ENCODE data around the gene SLC2A8.
A peak's percentile ranks its signal among the peaks of the same experiment; 100 is the strongest.

The SLC2A8 gene

GRCh38 chr9:127422787-127423186 is 25.8 kb downstream of the SLC2A8 start:
- no peaks in the 10 kb centered on the region for H3K9me3 Mint-ChIP-seq
- H3K4me1 Mint-ChIP-seq, result peaks cover 28 to 56% of the 10 kb centered on the region in 2 donors
- no peak for DNase-seq
- no peaks in the 10 kb centered on the region for H3K27me3 Mint-ChIP-seq
- peaks cover 12 to 20% of the 10 kb centered on the region in 2 donors for H3K36me3 Mint-ChIP-seq
- H3K27ac Mint-ChIP-seq, result peak overlapping the region; percentile 99
- no peak for ATAC-seq (replicated peaks)
- H3K4me3 Mint-ChIP-seq, result peak overlapping the region; percentile 99 to 100

DNA sequence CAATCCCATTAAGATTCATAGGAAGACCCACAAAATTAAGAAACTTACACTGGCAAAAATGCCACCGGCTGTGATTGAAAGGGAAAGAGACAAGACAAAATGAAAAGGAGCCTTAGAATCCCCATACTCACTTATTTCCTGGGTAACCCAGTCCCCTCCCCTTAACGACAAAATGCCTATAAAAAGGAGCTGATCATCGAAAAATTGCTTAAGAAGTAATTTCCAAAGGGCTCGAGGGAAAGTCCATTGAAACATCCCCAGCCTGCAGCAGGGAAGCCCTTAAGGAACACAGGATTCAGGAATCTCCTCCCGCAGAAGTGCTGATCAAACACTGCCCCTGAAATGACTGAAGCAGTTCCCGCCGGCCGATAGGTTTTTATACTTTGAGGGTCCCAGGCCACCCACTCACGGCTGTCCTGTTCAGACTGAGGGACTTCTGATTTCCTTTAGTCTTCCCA is 26.5 kb downstream of the SLC2A8 start:
- DNase-seq, result no peak
- Mint-ChIP-seq H3K27ac (peak overlapping the region; percentile 99), H3K36me3 (peaks cover 18 to 27% of the 10 kb centered on the region in 2 donors), H3K9me3 (no peaks in the 10 kb centered on the region), H3K27me3 (no peaks in the 10 kb centered on the region), H3K4me3 (peak overlapping the region; percentile 99 to 100), H3K4me1 (peaks cover 29 to 63% of the 10 kb centered on the region in 2 donors)
- ATAC-seq (replicated peaks), result no peak

- peak within 1 kb of the TSS; percentile 99 to 100 for H3K4me3 Mint-ChIP-seq
- peaks cover 27 to 69% of the 10 kb centered on the region in 2 donors for H3K4me1 Mint-ChIP-seq
- H3K27ac Mint-ChIP-seq, result peak within 1 kb of the TSS; percentile 99
- peaks cover 20 to 28% of the 10 kb centered on the region in 2 donors for H3K36me3 Mint-ChIP-seq
- no peaks in the 10 kb centered on the region for H3K9me3 Mint-ChIP-seq
- DNase-seq (peak; percentile 89), ATAC-seq (replicated peaks) (peak; percentile 87 to 92)
- H3K27me3 Mint-ChIP-seq, result no peaks in the 10 kb centered on the region
These were observed 27.1 kb downstream of the SLC2A8 start, which contains the start of gene ZNF79 for GRCh38 chr9:127423934-127424675. Gene ZNF79 (plus strand): TSS chr9:127424382. CDS start chr9:127424788, 406 bp downstream.

- H3K9me3 Mint-ChIP-seq, result no peaks in the 10 kb centered on the region
- H3K4me1 Mint-ChIP-seq, result peaks cover 25 to 69% of the 10 kb centered on the region in 2 donors
- H3K4me3 Mint-ChIP-seq, result peak overlapping the region; percentile 99 to 100
- ATAC-seq (replicated peaks), result peak; percentile 22 to 28
- H3K36me3 Mint-ChIP-seq, result peaks cover 21 to 30% of the 10 kb centered on the region in 2 donors
- DNase-seq, result no peak
- H3K27me3 Mint-ChIP-seq, result no peaks in the 10 kb centered on the region
- peak overlapping the region; percentile 99 for H3K27ac Mint-ChIP-seq
These were observed 27.7 kb downstream of the SLC2A8 start for GRCh38 chr9:127424676-127424999.

DNA sequence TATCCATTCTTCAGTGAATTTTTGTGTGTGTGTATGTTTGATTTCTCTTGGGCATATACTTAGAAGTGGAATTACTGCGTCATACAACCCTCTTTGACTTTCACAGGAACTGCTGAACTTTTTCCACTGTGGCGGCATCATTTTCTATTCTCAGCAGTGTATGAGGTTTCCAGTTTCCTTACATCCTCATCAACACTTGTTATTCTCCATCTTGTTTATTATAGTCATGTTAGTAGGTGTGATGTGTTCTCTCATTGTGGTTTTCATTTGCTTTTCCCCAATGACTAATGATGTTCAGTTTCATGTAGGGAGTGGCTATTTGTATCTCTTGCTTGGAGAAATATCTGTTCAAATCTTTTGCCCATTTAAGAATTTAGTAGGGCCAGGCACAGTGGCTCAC is 29.8 kb downstream of the SLC2A8 start:
- Mint-ChIP-seq H3K4me1 (peaks cover 25 to 69% of the 10 kb centered on the region in 2 donors), H3K27me3 (no peaks in the 10 kb centered on the region), H3K9me3 (no peaks in the 10 kb centered on the region), H3K27ac (peak overlapping the region; percentile 94), H3K4me3 (peak overlapping the region; percentile 47 to 67), H3K36me3 (peaks cover 37 to 46% of the 10 kb centered on the region in 2 donors)
- DNase-seq (no peak), ATAC-seq (replicated peaks) (peak; percentile 48 to 53)

GRCh38 chr9:127428348-127428747 is 31.4 kb downstream of the SLC2A8 start:
- ATAC-seq (replicated peaks) (no peak), DNase-seq (no peak)
- H3K27ac Mint-ChIP-seq, result no peak overlapping the region
- no peaks in the 10 kb centered on the region for H3K9me3 Mint-ChIP-seq
- H3K27me3 Mint-ChIP-seq, result no peaks in the 10 kb centered on the region
- no peak overlapping the region for H3K4me3 Mint-ChIP-seq
- H3K36me3 Mint-ChIP-seq, result peaks cover 39 to 56% of the 10 kb centered on the region in 2 donors
- H3K4me1 Mint-ChIP-seq, result peaks cover 20 to 56% of the 10 kb centered on the region in 2 donors

GRCh38 chr9:127430415-127430814 is 33.4 kb downstream of the SLC2A8 start:
- Mint-ChIP-seq H3K27me3 (no peaks in the 10 kb centered on the region), H3K4me3 (no peak overlapping the region), H3K4me1 (peaks cover 13 to 37% of the 10 kb centered on the region in 2 donors), H3K9me3 (no peaks in the 10 kb centered on the region), H3K27ac (no peak overlapping the region), H3K36me3 (peaks cover 53 to 69% of the 10 kb centered on the region in 2 donors)
- no peak for DNase-seq
- no peak for ATAC-seq (replicated peaks)

- H3K27ac Mint-ChIP-seq, result peak overlapping the region; percentile 51
- peaks cover 0 to 2% of the 10 kb centered on the region in 2 donors for H3K4me1 Mint-ChIP-seq
- H3K36me3 Mint-ChIP-seq, result peaks cover 62 to 78% of the 10 kb centered on the region in 2 donors
- no peaks in the 10 kb centered on the region for H3K9me3 Mint-ChIP-seq
- peak; percentile 23 to 61 for ATAC-seq (replicated peaks)
- no peak overlapping the region for H3K4me3 Mint-ChIP-seq
- DNase-seq, result no peak
- no peaks in the 10 kb centered on the region for H3K27me3 Mint-ChIP-seq
These were observed 40.7 kb downstream of the SLC2A8 start for GRCh38 chr9:127437497-127438264.

GRCh38 chr9:127438394-127438793 is 41.4 kb downstream of the SLC2A8 start:
- Mint-ChIP-seq H3K4me3 (no peak overlapping the region), H3K36me3 (peaks cover 66 to 78% of the 10 kb centered on the region in 2 donors), H3K4me1 (peaks cover 0 to 2% of the 10 kb centered on the region in 2 donors), H3K9me3 (no peaks in the 10 kb centered on the region), H3K27me3 (no peaks in the 10 kb centered on the region), H3K27ac (peak overlapping the region; percentile 51)
- ATAC-seq (replicated peaks) (no peak), DNase-seq (no peak)

- ATAC-seq (replicated peaks) (peak; percentile 14 to 15), DNase-seq (no peak)
- peak overlapping the region; percentile 90 for H3K27ac Mint-ChIP-seq
- H3K4me3 Mint-ChIP-seq, result peak overlapping the region in 1 of 2 donors; percentile 56
- H3K27me3 Mint-ChIP-seq, result no peaks in the 10 kb centered on the region
- peaks cover 18 to 30% of the 10 kb centered on the region in 2 donors for H3K4me1 Mint-ChIP-seq
- H3K9me3 Mint-ChIP-seq, result peaks cover 12 to 15% of the 10 kb centered on the region in 2 donors
- H3K36me3 Mint-ChIP-seq, result peaks cover 87 to 88% of the 10 kb centered on the region in 2 donors
These were observed 47.4 kb downstream of the SLC2A8 start for GRCh38 chr9:127444283-127444920.

- Mint-ChIP-seq H3K36me3 (peaks cover 91 to 93% of the 10 kb centered on the region in 2 donors), H3K4me1 (peaks cover 24 to 38% of the 10 kb centered on the region in 2 donors), H3K4me3 (peak overlapping the region in 1 of 2 donors; percentile 56), H3K9me3 (peaks cover 12 to 15% of the 10 kb centered on the region in 2 donors), H3K27ac (peak overlapping the region; percentile 90), H3K27me3 (no peaks in the 10 kb centered on the region)
- ATAC-seq (replicated peaks), result peak; percentile 7 to 13
- no peak for DNase-seq
These were observed 48.2 kb downstream of the SLC2A8 start for GRCh38 chr9:127444921-127445850.

GRCh38 chr9:127445851-127446712 is 49.1 kb downstream of the SLC2A8 start:
- DNase-seq, result no peak
- no peaks in the 10 kb centered on the region for H3K27me3 Mint-ChIP-seq
- H3K9me3 Mint-ChIP-seq, result peaks cover 12 to 15% of the 10 kb centered on the region in 2 donors
- peak overlapping the region in 1 of 2 donors; percentile 46 for H3K4me3 Mint-ChIP-seq
- no peak for ATAC-seq (replicated peaks)
- H3K36me3 Mint-ChIP-seq, result peaks cover 92 to 93% of the 10 kb centered on the region in 2 donors
- H3K27ac Mint-ChIP-seq, result peak overlapping the region; percentile 92
- H3K4me1 Mint-ChIP-seq, result peaks cover 24 to 42% of the 10 kb centered on the region in 2 donors
